CD14-positive monocyte (primary cell): ENCODE data around the gene APOBEC4. TPM values are rescaled to one million over a fixed set of nuclear protein-coding genes. Genes with fewer than 3 reads are reported as not detected.

Experiments
- DNase-seq, 3 donors: peaks; one replicate each; pipeline ENCODE4 v3.0.0-alpha.2; 2011 to 2022
- H2AFZ ChIP-seq: 2 replicates; pipeline ENCODE4 v1.6.0; 2012; ENCODE audit warnings: mild to moderate bottlenecking, low read depth, low read length, inconsistent platforms; ENCODE audit not compliant: insufficient read depth, poor library complexity, severe bottlenecking
- H3K27ac ChIP-seq, 2 donors: 1 replicate in 1 of 2; 2 replicates in 1 of 2; pipeline ENCODE4 v1.5.1; 2012 to 2013; ENCODE audit warnings: low read length in 2 of 2, control low read depth in 1 of 2, inconsistent platforms in 1 of 2, low read depth in 1 of 2, mild to moderate bottlenecking in 1 of 2
- H3K27me3 ChIP-seq, 2 donors: one replicate each; pipeline versions ENCODE4 v1.6.0 to v1.6.1; 2011 to 2013; ENCODE audit warnings: low read length in 2 of 2; ENCODE audit not compliant: control insufficient read depth in 2 of 2, insufficient read depth in 2 of 2
- H3K36me3 ChIP-seq, 2 donors: replicated peaks in 1 of 2; 1 replicate in 1 of 2; 2 replicates in 1 of 2; pipeline versions ENCODE4 v1.5.1 to v1.6.1; 2012 to 2013; ENCODE audit warnings: low read length in 2 of 2, control low read depth in 1 of 2, inconsistent platforms in 1 of 2, mild to moderate bottlenecking in 1 of 2; ENCODE audit not compliant: insufficient read depth in 2 of 2, control insufficient read depth in 1 of 2
- H3K4me1 ChIP-seq, 2 donors: 1 replicate in 1 of 2; 2 replicates in 1 of 2; pipeline versions ENCODE4 v1.5.1 to v1.6.1; 2012 to 2013; ENCODE audit warnings: low read length in 2 of 2, control low read depth in 1 of 2, inconsistent platforms in 1 of 2, mild to moderate bottlenecking in 1 of 2, moderate library complexity in 1 of 2; ENCODE audit not compliant: insufficient read depth in 2 of 2, control insufficient read depth in 1 of 2
- H3K4me2 ChIP-seq: replicated peaks from 2 replicates; pipeline ENCODE3; 2012; ENCODE audit warnings: low read length, moderate library complexity, mild to moderate bottlenecking; ENCODE audit not compliant: poor library complexity, severe bottlenecking; ENCODE audit errors: extremely low read depth
- H3K4me3 ChIP-seq, 3 experiments: fragments of 200-600 bp in 1 of 3; sonication (generic) in 1 of 3; replicated peaks in 1 of 3; 1 replicate in 2 of 3; 2 replicates in 1 of 3; pipeline ENCODE4 v1.5.1; 2011 to 2013; ENCODE audit warnings: low read length in 3 of 3, mild to moderate bottlenecking in 3 of 3, control low read depth in 2 of 3, low read depth in 2 of 3, inconsistent platforms in 1 of 3, moderate library complexity in 1 of 3
- H3K79me2 ChIP-seq: 2 replicates; pipeline ENCODE4 v1.6.0; 2012; ENCODE audit warnings: mild to moderate bottlenecking, control low read depth, inconsistent platforms, low read length, moderate library complexity; ENCODE audit not compliant: insufficient read depth
- H3K9ac ChIP-seq: 2 replicates; pipeline ENCODE4 v1.6.0; 2017; ENCODE audit warnings: low read length, mild to moderate bottlenecking; ENCODE audit not compliant: insufficient read depth, poor library complexity, severe bottlenecking
- H3K9me3 ChIP-seq, 2 donors: replicated peaks in 1 of 2; 1 replicate in 1 of 2; 2 replicates in 1 of 2; pipeline versions ENCODE4 v1.5.1 to v1.6.1; 2012 to 2013; ENCODE audit warnings: low read length in 2 of 2, control low read depth in 1 of 2; ENCODE audit not compliant: control insufficient read depth in 1 of 2, insufficient read depth in 1 of 2
- H4K20me1 ChIP-seq: 2 replicates; pipeline ENCODE4 v1.6.0; 2012; ENCODE audit warnings: mild to moderate bottlenecking, low read length, control low read depth, moderate library complexity; ENCODE audit not compliant: insufficient read depth
- H3K27ac Mint-ChIP-seq, 7 donors: one replicate each; pipeline ENCODE4 v1.8.0; 2020; ENCODE audit warnings: mild to moderate bottlenecking in 7 of 7, mixed read lengths in 7 of 7, moderate library complexity in 6 of 7, inconsistent platforms in 2 of 7
- H3K27me3 Mint-ChIP-seq, 3 donors: one replicate each; pipeline ENCODE4 v1.8.0; 2021 to 2022; ENCODE audit warnings: low read depth in 3 of 3, mild to moderate bottlenecking in 3 of 3, mixed read lengths in 3 of 3, moderate library complexity in 3 of 3, inconsistent platforms in 1 of 3
- H3K36me3 Mint-ChIP-seq, 2 donors: one replicate each; pipeline ENCODE4 v1.8.0; 2020; ENCODE audit warnings: mixed read lengths in 2 of 2, inconsistent platforms in 1 of 2, mild to moderate bottlenecking in 1 of 2
- H3K4me1 Mint-ChIP-seq: one replicate; pipeline ENCODE4 v1.8.0; 2020; ENCODE audit warnings: mild to moderate bottlenecking, mixed read lengths
- H3K4me3 Mint-ChIP-seq, 2 donors: one replicate each; pipeline ENCODE4 v1.8.0; 2020; ENCODE audit warnings: mild to moderate bottlenecking in 2 of 2, mixed read lengths in 2 of 2, moderate library complexity in 1 of 2
- H3K9me3 Mint-ChIP-seq, 7 donors: one replicate each; pipeline ENCODE4 v1.8.0; 2020 to 2022; ENCODE audit warnings: mixed read lengths in 7 of 7, mild to moderate bottlenecking in 6 of 7, moderate library complexity in 6 of 7, inconsistent platforms in 2 of 7
- CTCF ChIP-seq: fragments of 200-600 bp; IDR thresholded peaks from one replicate; pipeline ENCODE4 v1.8.0; 2022; ENCODE audit warnings: antibody characterized with exemption, mild to moderate bottlenecking
- WGBS: methylation state at CpG from one replicate; pipeline ENCODE4 v1.1.5; 2013; ENCODE audit warnings: missing lambda C conversion rate; ENCODE audit not compliant: insufficient coverage; 5-methylcytosine and 5-hydroxymethylcytosine counted together
- intact Hi-C, 2 donors: fragments of 100-400 bp; cut with micrococcal nuclease; formaldehyde crosslinking; loops; one replicate each; pipeline versions ENCODE4 v1.15.0 to v1.15.1; 2023
- polyA plus RNA-seq, 3 donors: library from polyadenylated mRNA; depleted of rRNA in 1 of 3; unstranded in 2 of 3; stranded (reverse) in 1 of 3; fragments of 300-500 nt in 2 of 3; fragments of >200 nt in 1 of 3; fragmentation: Illumina TruSeq in 2 of 3; gene quantifications; 1 replicate in 2 of 3; 2 replicates in 1 of 3; pipeline ENCODE4 v1.2.3, GENCODE V29; 2012 to 2021

Gene APOBEC4
- polyA plus RNA-seq, 3 donors = not detected

GRCh38 chr1:183638649-183639387 is 14.3 kb downstream of the APOBEC4 start:
- H2AFZ ChIP-seq = no peak overlapping the region
- intact Hi-C loops = loop anchor here in 1 of 2 donors (5.0 kb wide), 1 partner anchor 167 kb away; the partner anchor contains the start of gene SMG7
- peaks cover 15% of the 10 kb centered on the region for H3K4me1 Mint-ChIP-seq
- peaks cover 3 to 9% (median 5%) of the 10 kb centered on the region in 3 donors for H3K27me3 Mint-ChIP-seq
- peaks cover 6 to 17% of the 10 kb centered on the region in 2 donors for H3K4me1 ChIP-seq
- no peaks in the 10 kb centered on the region for H3K36me3 Mint-ChIP-seq
- H3K9me3 ChIP-seq = no peaks in the 10 kb centered on the region
- H3K9me3 Mint-ChIP-seq = peaks cover 0 to 2% (median 0%) of the 10 kb centered on the region in 7 donors
- no peak overlapping the region for H3K27ac ChIP-seq
- no peak overlapping the region for H3K9ac ChIP-seq
- H3K4me2 ChIP-seq = no peak overlapping the region
- TF ChIP-seq CTCF = no peak
- H3K79me2 ChIP-seq = peaks cover 19% of the 10 kb centered on the region
- H4K20me1 ChIP-seq = peaks cover 11% of the 10 kb centered on the region
- H3K27me3 ChIP-seq = no peaks in the 10 kb centered on the region
- no peak overlapping the region for H3K4me3 Mint-ChIP-seq
- DNase-seq = peak in 2 of 3 donors; percentile 24 to 33
- no CpG with 5 or more reads among the region's 7 CpGs for WGBS
- H3K36me3 ChIP-seq = no peaks in the 10 kb centered on the region
- H3K27ac Mint-ChIP-seq = no peak overlapping the region
- H3K4me3 ChIP-seq = no peak overlapping the region

- Histone ChIP-seq H4K20me1 (peaks cover 31% of the 10 kb centered on the region), H3K9ac (no peak overlapping the region), H2AFZ (no peak overlapping the region), H3K4me3 (peak overlapping the region in 1 of 3 experiments; percentile 98), H3K4me2 (peak overlapping the region; percentile 97), H3K4me1 (peaks cover 19 to 37% of the 10 kb centered on the region in 2 donors), H3K9me3 (no peaks in the 10 kb centered on the region), H3K27ac (no peak overlapping the region), H3K79me2 (peaks cover 39% of the 10 kb centered on the region), H3K27me3 (no peaks in the 10 kb centered on the region), H3K36me3 (peaks cover under 1 to 14% of the 10 kb centered on the region in 2 donors)
- Mint-ChIP-seq H3K4me3 (peak overlapping the region in 1 of 2 donors; percentile 100), H3K9me3 (peaks cover 0 to 2% (median 0%) of the 10 kb centered on the region in 7 donors), H3K27me3 (peaks cover 3 to 9% (median 5%) of the 10 kb centered on the region in 3 donors), H3K36me3 (peaks cover 3 to 13% of the 10 kb centered on the region in 2 donors), H3K27ac (no peak overlapping the region), H3K4me1 (peaks cover 30% of the 10 kb centered on the region)
- no peak for DNase-seq
- no peak for TF ChIP-seq CTCF
- intact Hi-C loops = loop anchor here in 1 of 2 donors (5.0 kb wide), 1 partner anchor 164 kb away; the partner anchor contains the start of gene SMG7
- WGBS = 88% methylated on average over 3 of the region's 5 CpGs
These were observed 16.3 kb downstream of the APOBEC4 start for GRCh38 chr1:183636783-183637182.
